GM19035 (cell line): ENCODE measurements around the gene PRKG2.

ENCODE experiments used
- ATAC-seq: cut with Tn5 transposase; IDR thresholded peaks from one replicate; pipeline ENCODE4 v1.9.1; 2021; ENCODE audit not compliant: unreplicated experiment

PRKG2 gene

GRCh38 chr4:81106150-81106549 is 108.9 kb downstream of the PRKG2 start:
- no peak for ATAC-seq

GRCh38 chr4:81102107-81102506 is 112.9 kb downstream of the PRKG2 start:
- ATAC-seq = no peak

GRCh38 chr4:81096566-81096965 is 118.5 kb downstream of the PRKG2 start:
- ATAC-seq = no peak

GRCh38 chr4:81095389-81095788 is 119.6 kb downstream of the PRKG2 start:
- ATAC-seq = no peak

- ATAC-seq = no peak
Measured at GRCh38 chr4:81093720-81094401, 121.2 kb downstream of the PRKG2 start.

- no peak for ATAC-seq
Measured at GRCh38 chr4:81085979-81086378, 129.0 kb downstream of the PRKG2 start.

- no peak for ATAC-seq
Measured at GRCh38 chr4:81085291-81085690, 129.7 kb downstream of the PRKG2 start.

- ATAC-seq = no peak
Measured at GRCh38 chr4:81084634-81085033, 130.4 kb downstream of the PRKG2 start.

- no peak for ATAC-seq
Measured at GRCh38 chr4:81084029-81084428, 131.0 kb downstream of the PRKG2 start.

GRCh38 chr4:81081156-81081555 is 133.9 kb downstream of the PRKG2 start:
- ATAC-seq = no peak

- ATAC-seq = no peak
Measured at GRCh38 chr4:81071013-81071412, 144.0 kb downstream of the PRKG2 start.

GRCh38 chr4:81069706-81070331 is 145.2 kb downstream of the PRKG2 start:
- peak; percentile 99 for ATAC-seq

- ATAC-seq = no peak
Measured at GRCh38 chr4:81065446-81065845, 149.6 kb downstream of the PRKG2 start.

GRCh38 chr4:81062001-81062400 is 153.0 kb downstream of the PRKG2 start:
- ATAC-seq = no peak

- no peak for ATAC-seq
Measured at GRCh38 chr4:81061344-81061730, 153.7 kb downstream of the PRKG2 start.

- ATAC-seq = no peak
Measured at GRCh38 chr4:81060587-81061343, 154.3 kb downstream of the PRKG2 start.

- ATAC-seq = no peak
Measured at GRCh38 chr4:81058621-81059020, 156.4 kb downstream of the PRKG2 start.

- peak; percentile 94 for ATAC-seq
Measured at GRCh38 chr4:81052119-81053068, 162.6 kb downstream of the PRKG2 start.

GRCh38 chr4:81049907-81050306 is 165.1 kb downstream of the PRKG2 start:
- ATAC-seq = no peak

GRCh38 chr4:81049330-81049729 is 165.7 kb downstream of the PRKG2 start:
- no peak for ATAC-seq
